ENCODE measurements around the gene SLC4A2.

The SLC4A2 gene

GRCh38 chr7:151045262-151045661, 14.1 kb upstream of the SLC4A2 start:
- no peak for DNase-seq (ENCODE audit: low read depth in 1 of 2, low spot score in 1 of 2)

- DNase-seq (ENCODE audit: low read depth in 1 of 2, low spot score in 1 of 2), result no peak
Observed at GRCh38 chr7:151045967-151046366, 13.4 kb upstream of the SLC4A2 start.

DNA sequence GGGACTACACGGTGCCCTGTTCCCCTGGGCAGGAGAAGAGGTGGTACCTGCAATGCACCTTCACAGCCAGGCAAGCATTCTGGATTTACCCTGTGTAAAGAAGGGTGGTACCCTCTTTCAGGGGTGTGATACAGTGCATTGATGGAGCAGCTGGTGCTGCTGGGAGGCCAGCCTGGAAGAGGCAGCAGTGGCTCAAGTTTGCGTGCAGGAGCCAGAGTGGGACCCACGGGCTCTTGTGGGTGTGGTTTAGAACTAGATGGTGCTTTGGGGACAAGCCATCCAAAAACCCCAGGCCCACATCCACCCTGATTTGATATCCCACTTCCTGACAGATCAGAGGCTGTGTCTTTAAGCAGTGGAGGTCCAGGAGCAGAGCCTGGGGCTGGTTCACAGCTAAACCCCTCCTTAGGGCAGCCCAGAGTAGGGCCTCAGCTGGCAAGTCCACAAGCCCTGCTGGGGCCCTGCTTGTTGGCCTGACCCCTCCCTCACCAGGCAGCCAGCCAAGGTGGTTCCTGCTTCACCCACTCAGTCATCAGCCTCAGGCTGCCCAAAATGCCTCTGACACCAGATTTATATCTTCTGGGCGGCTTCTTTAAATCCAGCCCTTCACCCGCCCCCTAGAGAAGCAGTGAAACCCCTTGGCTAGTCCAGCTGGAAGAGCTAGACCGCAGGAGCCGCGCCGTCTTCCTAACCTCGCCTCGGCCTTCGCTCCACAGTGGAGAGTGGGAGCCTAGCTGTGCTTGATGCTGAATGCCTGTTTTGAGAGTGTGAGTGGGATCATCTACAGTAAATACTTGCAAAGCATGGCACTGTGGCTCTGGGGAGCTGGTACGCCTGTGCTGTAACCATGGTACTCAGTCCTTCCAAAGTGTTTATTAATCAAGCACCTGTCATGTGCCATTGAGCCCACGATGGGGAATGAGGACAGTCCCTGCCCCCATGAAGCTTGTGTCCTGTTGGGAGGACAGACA, 12.5 kb upstream of the SLC4A2 start:
- no peak for DNase-seq (ENCODE audit: low read depth in 1 of 2, low spot score in 1 of 2)

DNA sequence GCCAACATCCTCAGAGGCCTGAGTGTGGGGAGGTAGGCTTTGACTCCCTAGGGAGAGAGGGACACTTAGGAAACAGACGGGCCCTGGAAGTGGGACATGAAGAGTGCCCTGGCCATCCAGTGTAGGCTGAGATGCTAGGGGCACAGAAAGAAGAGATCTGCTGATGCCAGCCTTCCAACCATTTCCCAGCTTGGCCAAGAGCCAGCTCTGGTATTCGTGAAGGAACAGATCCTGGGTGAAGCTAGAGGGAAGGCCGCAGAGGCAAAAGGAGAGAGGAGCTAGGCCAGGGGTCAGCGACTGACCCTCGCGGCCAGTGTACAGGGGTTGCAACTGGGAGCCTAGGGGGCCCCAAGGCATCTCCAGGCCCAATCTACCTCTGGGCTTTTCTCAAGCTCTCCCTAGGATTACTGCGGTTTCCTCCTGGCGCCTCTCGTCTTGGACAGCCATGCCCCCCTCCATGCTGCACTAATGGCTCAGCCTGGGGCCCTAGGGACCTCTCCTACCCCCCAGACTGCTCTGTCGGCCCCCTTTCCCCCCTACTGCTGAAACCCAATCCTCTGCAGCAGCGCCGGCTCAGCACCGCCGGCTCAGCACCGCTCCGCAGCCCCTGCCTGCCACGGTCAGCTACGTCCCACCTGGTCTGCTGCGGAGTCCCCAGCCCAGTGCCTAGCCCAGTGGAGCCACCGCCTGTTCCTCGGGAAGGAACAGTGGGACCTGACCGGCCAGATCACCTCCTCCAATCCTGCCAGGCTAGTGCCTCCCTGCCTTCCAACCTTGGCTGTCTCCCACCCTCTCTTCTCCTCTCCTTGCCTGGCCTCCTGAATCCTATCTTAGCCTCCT, 11.2 kb upstream of the SLC4A2 start, which contains the start of gene ASIC3:
Gene ASIC3, plus strand, starts transcription at position 556 of the 840 bp plus-strand sequence. CDS start 355 bp downstream, outside the sequence.
- no peak for DNase-seq (ENCODE audit: low read depth in 1 of 2, low spot score in 1 of 2)

GRCh38 chr7:151048911-151049463, 10.4 kb upstream of the SLC4A2 start:
- no peak for DNase-seq (ENCODE audit: low read depth in 1 of 2, low spot score in 1 of 2)

DNA sequence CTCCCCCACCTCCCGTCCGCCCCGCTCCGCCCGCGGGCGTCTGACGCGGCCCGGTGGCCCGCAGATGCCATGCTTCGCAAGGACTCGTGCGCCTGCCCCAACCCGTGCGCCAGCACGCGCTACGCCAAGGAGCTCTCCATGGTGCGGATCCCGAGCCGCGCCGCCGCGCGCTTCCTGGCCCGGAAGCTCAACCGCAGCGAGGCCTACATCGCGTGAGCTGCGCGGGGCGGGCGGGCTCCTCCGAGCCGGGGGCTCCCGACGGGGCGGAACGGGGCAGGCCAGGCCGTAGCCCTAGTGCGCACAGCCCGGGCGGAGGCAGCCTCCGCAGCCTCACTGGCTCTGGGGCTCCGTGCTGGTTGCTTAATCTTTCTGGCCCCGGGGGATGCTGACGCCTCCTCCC, 8.3 kb upstream of the SLC4A2 start:
- DNase-seq (ENCODE audit: low read depth in 1 of 2, low spot score in 1 of 2), result peak; percentile 26 to 38

GRCh38 chr7:151053096-151053495, 6.3 kb upstream of the SLC4A2 start:
- no peak for DNase-seq (ENCODE audit: low read depth in 1 of 2, low spot score in 1 of 2)

GRCh38 chr7:151053751-151054150, 5.6 kb upstream of the SLC4A2 start:
- DNase-seq (ENCODE audit: low read depth in 1 of 2, low spot score in 1 of 2), result no peak

DNA sequence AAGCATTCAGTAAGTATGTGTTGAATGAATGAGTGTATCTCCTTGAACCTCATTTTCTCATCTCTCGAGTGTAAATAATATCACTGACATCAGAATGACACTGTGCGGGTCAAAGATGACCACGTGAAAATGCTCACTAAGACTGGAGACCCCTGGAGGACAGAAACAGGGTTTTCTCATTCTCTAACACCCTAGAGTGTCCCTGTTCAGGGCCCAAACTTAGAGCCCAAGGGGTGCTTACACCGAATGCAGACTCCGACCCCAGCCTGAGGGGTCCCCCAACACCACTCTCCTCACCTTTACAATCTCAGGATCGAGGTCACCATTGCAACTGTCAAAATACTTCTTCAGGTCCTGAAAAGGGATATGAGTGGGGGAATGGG, 3.1 kb upstream of the SLC4A2 start:
- DNase-seq (ENCODE audit: low read depth in 1 of 2, low spot score in 1 of 2), result no peak

DNA sequence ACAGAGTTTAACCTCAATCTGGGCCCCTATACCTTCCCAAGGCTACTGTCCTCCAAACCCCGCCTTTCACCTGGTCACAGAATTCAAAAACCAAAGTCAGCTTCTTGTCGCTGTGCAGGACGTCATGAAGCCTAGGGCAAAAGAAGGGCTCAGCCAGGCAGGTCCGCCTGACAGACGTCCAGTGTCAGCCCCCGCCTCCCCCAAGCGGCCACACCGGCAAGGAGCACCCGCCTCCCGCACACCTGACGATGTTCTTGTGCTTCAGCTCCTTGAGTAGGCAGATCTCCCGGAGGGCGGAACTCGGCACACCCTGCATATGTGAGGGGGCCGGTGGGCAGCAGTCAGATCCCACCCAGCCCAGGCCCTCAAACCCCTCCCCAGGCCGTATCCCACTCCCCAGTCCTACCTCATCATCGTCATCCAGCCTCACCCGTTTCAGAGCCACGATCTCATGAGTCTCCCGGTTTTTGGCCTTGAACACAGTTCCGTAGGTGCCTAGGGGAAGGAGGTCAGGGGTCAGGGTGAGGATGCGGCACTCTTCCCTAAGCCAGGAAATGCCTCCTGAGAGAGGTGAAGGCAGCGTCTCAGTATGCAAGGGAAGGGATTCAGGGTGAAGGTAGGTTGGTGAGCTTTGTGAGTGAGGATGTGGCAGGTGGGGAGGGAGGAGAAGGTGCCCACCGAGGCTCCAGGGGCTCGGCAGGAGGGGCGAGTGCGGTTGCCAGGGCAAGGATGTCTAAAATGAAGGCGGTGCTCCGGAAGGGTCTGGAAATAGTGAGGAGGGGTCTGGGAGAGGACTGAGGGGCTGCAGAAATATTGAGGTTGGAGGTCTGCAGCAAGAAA, 2.5 kb upstream of the SLC4A2 start:
- no peak for DNase-seq (ENCODE audit: low read depth in 1 of 2, low spot score in 1 of 2)

GRCh38 chr7:151057506-151057988, 1.8 kb upstream of the SLC4A2 start, which contains the start of gene CDK5:
Gene CDK5 (minus strand): TSS chr7:151057897. CDS start chr7:151057848, 49 bp downstream.
- no peak for DNase-seq (ENCODE audit: low read depth in 1 of 2, low spot score in 1 of 2)

GRCh38 chr7:151057989-151058780, 1.2 kb upstream of the SLC4A2 start:
- peak; percentile 88 to 98 for DNase-seq (ENCODE audit: low read depth in 1 of 2, low spot score in 1 of 2)

DNA sequence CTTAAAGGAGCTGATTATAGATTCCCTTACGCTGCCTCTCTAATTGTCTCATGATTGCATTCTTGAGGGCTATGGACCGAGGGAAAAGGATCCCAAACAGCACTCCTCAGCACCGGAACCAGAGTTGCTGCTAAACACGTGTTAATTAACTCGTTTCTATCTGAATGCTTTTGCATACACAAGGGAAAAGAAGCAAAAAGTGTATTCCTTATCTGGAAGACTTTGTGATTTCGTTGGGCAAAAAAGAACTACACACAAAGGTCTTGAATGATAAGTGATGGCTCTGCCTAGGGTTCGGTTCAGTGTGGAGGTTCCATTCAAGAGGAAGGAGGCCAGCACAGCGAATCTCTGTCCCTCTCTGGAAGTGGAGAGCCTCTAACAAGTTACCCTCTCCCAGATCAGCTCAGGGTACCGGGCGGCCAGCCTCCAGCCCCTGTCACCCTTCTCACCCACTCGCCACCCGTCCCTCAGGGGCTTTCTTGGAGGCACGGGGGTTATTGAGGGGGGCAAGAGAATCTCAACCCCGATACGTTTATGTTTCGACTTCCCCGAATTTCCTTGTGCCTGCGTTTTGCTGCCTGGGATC, 515 bp upstream of the SLC4A2 start:
- DNase-seq (ENCODE audit: low read depth in 1 of 2, low spot score in 1 of 2), result peak in 1 of 2 donors; percentile 16

DNA sequence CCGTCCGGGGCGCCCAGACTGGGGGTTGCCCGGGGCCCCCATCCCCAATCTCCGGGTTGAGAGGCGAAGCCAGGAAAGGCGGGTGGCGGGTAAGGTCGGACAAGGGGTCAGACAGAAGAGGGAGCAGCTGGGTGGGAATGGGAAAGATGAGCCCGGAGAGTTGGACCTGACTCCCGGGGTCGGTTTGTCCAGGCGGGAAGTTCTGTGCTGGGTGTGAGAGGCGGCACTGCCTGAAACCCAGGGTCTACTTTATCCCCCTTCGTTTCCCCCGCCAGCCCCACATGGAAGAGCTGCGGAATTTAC, 675 bp downstream of the SLC4A2 start:
- no peak for DNase-seq (ENCODE audit: low read depth in 1 of 2, low spot score in 1 of 2)

DNA sequence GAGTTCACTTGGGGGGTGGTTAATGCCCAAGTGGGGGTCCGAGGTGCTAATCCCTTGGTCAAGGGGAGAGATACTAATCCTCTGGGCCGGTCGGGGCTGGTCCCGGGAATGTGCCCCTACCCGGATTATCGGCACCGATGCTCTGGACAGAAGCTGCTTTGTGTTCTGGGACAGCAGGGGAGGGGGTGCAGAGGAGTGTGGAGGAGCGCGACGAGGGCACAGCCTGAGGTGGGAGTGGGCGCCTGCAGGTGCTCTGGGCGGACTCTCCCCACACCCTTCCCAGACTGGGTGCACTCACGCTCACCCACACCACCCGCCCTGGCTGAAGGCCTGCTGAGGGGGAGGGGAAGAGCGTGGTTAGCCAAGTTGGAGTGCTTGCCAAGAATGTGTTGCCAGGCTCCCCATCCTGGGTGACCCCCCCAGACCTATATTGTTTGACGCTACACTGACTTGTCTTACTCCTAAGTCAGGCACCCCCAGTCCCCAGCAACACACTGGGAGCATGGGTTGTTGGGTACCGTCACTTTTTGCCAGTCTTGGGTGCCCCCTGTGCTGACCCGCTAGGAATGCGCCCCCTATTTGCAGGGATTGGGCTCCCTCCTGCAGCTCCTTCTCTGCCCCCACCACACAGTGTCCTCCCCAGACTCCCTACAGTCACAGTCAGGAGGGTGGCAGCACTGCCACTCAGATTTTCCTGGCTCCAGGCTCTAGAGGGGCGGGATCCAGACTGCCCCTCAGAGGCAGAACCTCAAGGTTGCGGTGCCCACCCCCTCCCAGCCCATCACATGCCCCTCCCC, 1.2 kb downstream of the SLC4A2 start:
- DNase-seq (ENCODE audit: low read depth in 1 of 2, low spot score in 1 of 2), result no peak

DNA sequence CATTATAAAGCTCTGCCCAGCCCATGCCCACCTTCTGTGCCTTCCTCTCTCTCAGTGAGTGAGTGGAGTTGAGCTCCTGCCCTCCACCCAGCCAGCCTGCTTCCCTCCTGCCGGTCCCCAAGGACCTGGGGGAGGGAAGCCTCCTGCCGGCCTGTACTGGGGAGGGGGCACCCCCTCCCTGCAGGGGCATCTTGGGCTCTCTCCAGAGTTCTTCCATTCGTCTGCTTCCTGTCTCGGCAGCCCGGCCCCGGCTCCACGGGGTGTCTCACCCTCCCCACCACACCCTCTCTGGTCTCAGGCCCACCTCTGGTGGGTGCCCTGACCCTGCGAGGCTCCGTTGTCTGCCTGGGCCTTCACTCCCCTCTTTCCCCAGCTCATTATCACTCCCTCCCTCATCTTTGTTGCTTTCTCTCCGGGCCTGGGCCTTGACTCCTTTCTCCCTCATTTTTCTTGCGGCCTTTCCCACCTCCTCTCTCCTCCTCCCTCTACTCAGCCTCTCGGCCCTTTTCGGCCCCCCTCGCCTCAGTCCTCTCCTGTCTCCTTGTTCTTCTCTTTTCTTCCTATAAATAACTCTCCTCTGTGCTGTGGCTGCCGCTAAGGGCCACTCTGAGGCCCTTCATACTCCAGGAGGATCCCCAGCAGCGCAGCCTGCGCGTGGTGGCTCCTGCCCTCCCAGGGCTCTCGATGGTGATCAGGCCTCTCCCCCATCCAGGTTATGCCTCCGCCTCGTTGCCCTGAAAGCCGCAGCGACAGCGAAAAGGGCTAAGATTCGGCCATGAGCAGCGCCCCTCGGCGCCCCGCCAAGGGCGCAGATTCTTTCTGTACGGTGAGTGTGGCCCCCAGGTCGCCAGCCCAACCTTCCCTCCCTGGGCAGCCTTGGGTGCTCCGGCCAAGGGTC, 2.1 kb downstream of the SLC4A2 start:
- no peak for DNase-seq (ENCODE audit: low read depth in 1 of 2, low spot score in 1 of 2)

- no peak for DNase-seq (ENCODE audit: low read depth in 1 of 2, low spot score in 1 of 2)
Observed at GRCh38 chr7:151062111-151062398, 2.7 kb downstream of the SLC4A2 start.

All from activated CD4-positive, alpha-beta T cell treated with anti-CD3 and anti-CD28 coated beads, Interleukin-2, amount 50 U/mL, for 24 hours (primary cell).